GM13976 (cell line): Measurements from ENCODE around the gene TMEM14A.

Source experiments
- DNase-seq: peaks from one replicate; pipeline ENCODE4 v3.0.0; 2012; ENCODE audit warnings: low spot score
- CTCF ChIP-seq: IDR thresholded peaks from 2 replicates; pipeline ENCODE4 v1.5.1; 2012; ENCODE audit warnings: borderline replicate concordance, mild to moderate bottlenecking; ENCODE audit not compliant: insufficient read depth; ENCODE audit errors: extremely low read depth, missing control alignments, control extremely low read depth
- in situ Hi-C: fragments of 300-500 bp; cut with MboI; formaldehyde crosslinking; loops from one replicate; pipeline ENCODE4 v1.12.0; 2022; ENCODE audit warnings: low sequenced_read_pairs, mixed read lengths, inconsistent platforms; ENCODE audit not compliant: unreplicated experiment

Gene TMEM14A

GRCh38 chr6:52724406-52725121, 53.7 kb downstream of the TMEM14A start:
- DNase-seq, result peak; percentile 77
- peak; percentile 91 for TF ChIP-seq CTCF
- in situ Hi-C loops, result no loop called here

GRCh38 chr6:52725143-52725534, 54.2 kb downstream of the TMEM14A start:
- no peak for TF ChIP-seq CTCF
- no peak for DNase-seq
- in situ Hi-C loops, result no loop called here

GRCh38 chr6:52725535-52726192, 54.8 kb downstream of the TMEM14A start:
- in situ Hi-C loops, result no loop called here
- no peak for DNase-seq
- no peak for TF ChIP-seq CTCF

- TF ChIP-seq CTCF, result no peak
- in situ Hi-C loops, result no loop called here
- DNase-seq, result no peak
These were observed 55.3 kb downstream of the TMEM14A start for GRCh38 chr6:52726193-52726542.

GRCh38 chr6:52726741-52727535, 56.0 kb downstream of the TMEM14A start:
- in situ Hi-C loops, result no loop called here
- no peak for TF ChIP-seq CTCF
- no peak for DNase-seq

- in situ Hi-C loops, result no loop called here
- no peak for DNase-seq
- TF ChIP-seq CTCF, result no peak
These were observed 57.0 kb downstream of the TMEM14A start for GRCh38 chr6:52727908-52728307.
